Spleen (tissue), 7 donors: ENCODE data around the gene PSMB2.

ENCODE experiments used
- CTCF ChIP-seq, 11 experiments: fragments of 200-600 bp in 7 of 11; fragments of 450-650 bp in 4 of 11; sonication (generic) in 4 of 11; IDR thresholded peaks in 8 of 11; conservative IDR thresholded peaks in 3 of 11; 1 replicate in 7 of 11; 2 replicates in 4 of 11; pipeline versions ENCODE4 v1.4.0 to v1.8.0; 2016 to 2021; ENCODE audit warnings: antibody characterized with exemption in 11 of 11, inconsistent platforms in 4 of 11, mild to moderate bottlenecking in 1 of 11
- POLR2A ChIP-seq, 3 donors: fragments of 450-650 bp; IDR thresholded peaks; one replicate each; pipeline ENCODE4 v1.5.1; 2017; ENCODE audit warnings: antibody characterized with exemption in 3 of 3, mild to moderate bottlenecking in 1 of 3
- POLR2AphosphoS5 ChIP-seq, 3 donors: sonication (generic); formaldehyde crosslinking; IDR thresholded peaks; one replicate each; pipeline ENCODE4 v1.5.1; 2017; ENCODE audit warnings: antibody characterized with exemption in 3 of 3
- donor health status: DM: no; HTN: no; CAD: no; lungs with moderate emphysema.
- donor health status: DM: no; HTN: no; CAD: no.
- donor health status: DM: no; HTN: no; CAD: no.

GRCh38 chr1:35570589-35571137 lies 70.7 kb downstream of the PSMB2 start:
- no peak for TF ChIP-seq CTCF (IDR thresholded peaks at IDR 0.05 in 8 of 11, conservative IDR thresholded peaks at IDR 0.05 in 3 of 11)
- TF ChIP-seq POLR2A (IDR thresholded peaks at IDR 0.05): no peak
- no peak for TF ChIP-seq POLR2AphosphoS5 (IDR thresholded peaks at IDR 0.05)
